ENCODE measurements around the gene LPP.
"Not testable (repeated sequence)": the region's sequence is repeated elsewhere in the genome, so short reads cannot be mapped to it uniquely, and the experiment has no call there.

The LPP gene

DNA sequence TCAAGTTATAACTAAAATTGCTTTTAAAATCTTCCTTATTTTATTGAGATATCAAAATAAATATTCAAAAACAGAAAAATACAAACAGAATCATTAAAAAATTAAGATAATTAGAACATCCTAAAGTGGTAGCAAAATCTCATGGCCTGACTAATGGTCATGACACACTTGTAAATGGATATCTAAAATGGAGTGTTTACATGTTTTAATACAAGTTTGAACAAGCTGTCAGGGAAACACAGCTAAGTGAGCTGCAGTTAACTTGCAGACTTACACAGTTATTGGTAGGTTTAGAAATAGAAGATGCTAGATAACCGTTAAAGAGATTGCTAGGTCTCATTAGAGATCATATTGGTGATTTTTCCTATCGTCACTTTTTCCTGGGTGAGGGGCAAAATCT lies 242.3 kb downstream of the LPP start:
- no peak for DNase-seq (ENCODE audit: low read depth in 1 of 2, low spot score in 1 of 2)

DNA sequence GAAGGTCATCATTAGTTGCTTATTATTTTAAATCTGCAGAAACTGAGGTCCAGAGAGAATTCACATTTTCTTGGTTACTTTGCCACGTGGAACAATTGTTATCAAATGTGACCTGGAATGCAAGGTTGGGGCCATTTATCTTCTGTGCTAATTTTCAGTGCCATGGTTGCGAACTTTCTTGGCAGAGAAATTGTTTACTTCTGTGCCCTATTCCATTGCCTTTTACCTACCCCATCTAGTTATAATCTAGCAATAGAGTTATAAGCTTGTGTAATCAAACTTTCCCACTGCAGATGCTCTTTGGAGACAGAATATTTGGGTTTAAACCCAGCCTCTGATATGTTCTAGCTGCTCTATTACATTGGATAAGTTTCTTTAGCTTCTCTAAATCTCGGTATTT lies 242.9 kb downstream of the LPP start:
- no peak for DNase-seq (ENCODE audit: low read depth in 1 of 2, low spot score in 1 of 2)

DNA sequence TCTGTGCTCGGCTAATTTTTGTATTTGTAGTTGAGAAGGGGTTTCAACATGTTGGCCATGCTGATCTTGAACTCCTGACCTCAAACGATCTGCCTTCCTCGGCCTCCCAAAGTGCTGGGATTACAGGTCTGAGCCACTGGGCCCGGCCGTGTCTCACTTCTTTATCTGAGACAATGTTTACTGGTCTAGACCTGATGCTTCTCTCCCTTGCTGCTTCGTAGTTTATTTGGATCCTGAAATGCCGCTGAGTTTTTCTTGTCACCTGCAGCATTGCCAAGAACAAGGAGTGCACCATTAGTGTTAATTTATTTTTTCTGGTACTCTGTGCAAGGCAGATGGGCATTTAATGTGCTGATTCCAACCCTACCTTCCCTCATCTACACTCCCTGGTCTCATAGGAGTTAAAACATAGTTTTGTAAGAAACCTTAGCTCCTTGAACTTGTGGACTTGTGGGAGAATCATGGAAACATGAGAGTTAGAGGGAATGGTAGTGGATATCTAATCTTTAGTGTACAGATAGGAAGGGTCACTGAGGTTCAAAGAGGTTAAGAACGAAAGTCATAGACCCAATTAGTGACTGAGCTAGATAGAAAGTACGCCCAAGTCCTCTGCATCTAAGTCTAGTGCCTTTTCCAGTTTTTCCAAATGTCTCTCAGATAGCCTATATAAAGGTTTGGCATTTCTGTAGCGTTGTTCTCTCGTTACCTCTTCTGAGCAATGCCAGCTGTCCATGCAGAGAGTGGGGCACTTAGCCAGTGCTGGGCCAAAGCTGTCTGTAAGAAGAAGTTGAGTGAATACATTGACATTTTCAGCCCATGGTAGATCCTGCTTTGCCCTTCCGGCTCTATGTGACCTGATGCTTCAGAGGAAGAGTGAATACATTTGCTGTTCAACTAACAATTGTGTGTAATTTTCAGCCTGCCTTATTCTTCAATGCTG lies 244.1 kb downstream of the LPP start:
- DNase-seq (ENCODE audit: low read depth in 1 of 2, low spot score in 1 of 2) = no peak

DNA sequence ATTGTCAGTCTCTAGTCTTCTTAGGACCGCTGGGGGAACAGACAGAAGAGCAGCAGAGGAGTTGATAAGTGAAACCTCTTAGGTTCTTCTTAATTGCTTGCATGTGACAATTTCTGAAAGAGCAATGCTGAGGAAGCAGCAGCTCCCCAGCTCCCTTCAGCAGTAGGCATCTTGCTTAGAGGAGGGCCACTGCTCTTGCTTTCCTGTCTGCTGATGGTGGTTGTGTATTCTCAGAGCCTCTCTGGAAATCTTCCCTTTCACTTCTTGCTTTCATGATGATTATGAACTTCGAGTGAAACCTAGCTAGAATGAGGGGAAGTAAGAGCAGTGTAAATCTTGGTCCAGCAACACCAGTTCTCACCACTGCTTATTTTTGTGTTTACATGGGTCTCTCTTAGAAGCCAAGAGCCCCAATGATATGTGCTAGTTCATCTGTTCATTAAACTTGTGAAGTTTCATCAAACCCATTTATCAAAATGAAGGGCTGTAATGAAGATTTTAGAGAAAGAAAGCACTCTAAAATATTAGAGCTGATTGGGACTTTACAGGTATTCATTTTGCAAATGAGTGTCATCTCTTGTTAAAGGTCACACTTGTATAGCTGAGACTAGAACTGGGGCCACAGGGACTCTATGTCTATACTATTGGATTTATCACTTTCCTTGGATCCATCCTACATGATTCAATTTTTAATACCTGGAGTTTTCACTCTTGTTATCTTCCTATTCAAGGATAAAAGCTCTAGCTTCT lies 246.7 kb downstream of the LPP start:
- DNase-seq (ENCODE audit: low read depth in 1 of 2, low spot score in 1 of 2) = no peak

DNA sequence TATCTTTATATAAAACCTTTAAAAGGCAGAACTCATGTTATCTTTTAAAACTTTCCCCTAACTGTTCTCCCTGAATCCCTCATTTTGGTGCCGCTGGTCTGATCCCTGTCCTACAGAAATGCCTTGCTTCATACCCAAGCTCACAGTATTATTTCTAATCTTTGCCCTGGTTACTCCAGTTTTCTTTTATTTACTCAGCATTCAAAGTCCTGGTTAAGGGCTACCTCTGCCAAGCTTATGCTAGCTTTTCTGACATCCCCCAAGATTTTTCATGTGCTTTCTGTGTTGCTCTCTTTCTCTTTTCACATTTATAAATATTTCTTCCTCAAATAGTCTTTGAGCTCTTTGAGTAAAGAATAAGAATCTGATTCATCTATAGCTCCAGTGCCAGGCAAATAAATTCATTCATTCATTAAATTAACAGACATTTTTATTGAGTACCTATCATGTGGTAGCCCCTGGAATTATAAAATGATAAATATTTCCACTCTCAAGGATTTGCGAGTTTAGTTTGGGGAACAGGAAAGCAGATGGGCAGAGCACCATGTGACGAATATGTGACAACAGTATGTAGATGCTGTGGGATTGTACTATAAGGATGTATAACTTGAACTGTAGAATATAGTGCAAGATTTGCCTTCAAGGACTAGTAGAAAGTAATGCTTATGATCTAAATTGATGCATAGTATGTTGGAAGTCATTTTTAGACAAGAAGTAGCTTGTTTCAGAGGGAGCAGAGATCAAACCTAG lies 247.5 kb downstream of the LPP start:
- no peak for DNase-seq (ENCODE audit: low read depth in 1 of 2, low spot score in 1 of 2)

DNA sequence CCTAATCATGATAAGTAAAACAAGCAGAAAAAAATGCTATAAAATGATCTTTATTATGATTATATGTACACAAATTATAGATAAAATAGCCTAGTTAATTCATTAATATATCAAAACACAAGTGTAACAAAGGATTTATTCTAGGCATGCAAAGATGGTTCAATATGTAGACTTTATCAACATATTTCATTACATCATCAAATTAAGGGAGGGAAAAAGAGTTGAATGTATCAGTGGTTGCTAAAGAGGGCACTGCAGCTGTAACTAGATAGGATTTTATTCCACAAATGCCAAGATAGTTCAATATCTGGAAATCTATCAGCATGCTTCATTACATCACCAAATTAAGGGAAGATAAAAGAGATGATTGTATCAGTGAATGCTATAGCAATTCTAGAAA lies 248.3 kb downstream of the LPP start:
- DNase-seq (ENCODE audit: low read depth in 1 of 2, low spot score in 1 of 2) = no peak

DNA sequence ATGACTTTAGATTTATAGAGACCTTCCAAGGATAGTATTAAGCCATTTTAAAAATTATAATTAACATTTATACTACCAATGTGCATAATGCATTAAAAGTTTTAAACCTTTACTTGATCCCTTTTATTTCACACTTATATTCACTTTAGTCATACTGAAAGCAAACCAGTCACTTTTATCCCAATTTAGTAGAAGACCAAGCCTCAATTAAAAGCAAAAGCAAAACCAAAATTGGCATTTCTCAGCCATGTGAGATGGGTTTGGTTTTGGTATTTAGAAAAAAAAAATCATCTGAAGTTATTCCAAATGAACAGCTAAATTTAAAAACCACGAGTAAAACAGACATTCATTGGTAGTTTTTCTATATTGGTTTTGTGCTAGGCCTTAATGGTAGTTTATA lies 249.4 kb downstream of the LPP start:
- no peak for DNase-seq (ENCODE audit: low read depth in 1 of 2, low spot score in 1 of 2)

DNA sequence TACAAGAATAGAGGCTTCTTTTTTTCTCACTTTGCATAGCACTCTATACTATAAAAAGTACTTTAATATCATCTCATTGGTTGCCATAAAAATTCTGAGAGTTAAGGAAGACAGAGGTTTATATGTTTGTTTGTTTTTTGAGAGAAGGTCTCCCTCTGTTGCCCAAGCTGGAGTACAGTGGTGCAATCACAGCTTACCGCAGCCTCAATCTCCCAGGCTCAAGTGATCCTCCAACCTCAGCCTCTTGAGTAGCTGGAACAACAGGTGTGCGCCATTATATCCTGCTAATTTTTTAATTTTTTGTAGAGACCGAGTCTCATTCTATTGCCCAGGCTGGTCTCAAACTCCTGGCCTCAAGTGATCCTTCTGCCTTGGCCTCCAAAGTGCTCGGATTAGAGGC lies 250.2 kb downstream of the LPP start:
- no peak for DNase-seq (ENCODE audit: low read depth in 1 of 2, low spot score in 1 of 2)

DNA sequence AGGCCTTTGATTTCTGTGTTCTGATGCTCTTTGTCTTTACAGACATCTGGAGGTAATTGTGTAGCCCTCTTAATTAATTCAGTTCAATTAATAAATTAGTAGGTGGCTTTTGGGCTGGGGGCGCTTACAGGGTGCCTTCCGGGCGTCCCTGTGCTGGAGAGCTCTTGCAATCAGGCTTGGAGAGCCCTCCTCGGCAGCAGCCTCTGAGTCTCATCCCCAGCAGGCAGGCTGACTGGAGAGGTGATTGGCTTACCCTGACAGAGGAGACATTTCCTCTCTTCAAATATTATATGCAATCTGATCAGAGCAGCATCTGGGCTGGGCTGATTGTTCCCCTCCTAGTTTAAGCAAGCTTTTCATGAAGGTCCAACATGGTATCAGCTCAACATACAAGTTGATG lies 250.7 kb downstream of the LPP start:
- no peak for DNase-seq (ENCODE audit: low read depth in 1 of 2, low spot score in 1 of 2)

DNA sequence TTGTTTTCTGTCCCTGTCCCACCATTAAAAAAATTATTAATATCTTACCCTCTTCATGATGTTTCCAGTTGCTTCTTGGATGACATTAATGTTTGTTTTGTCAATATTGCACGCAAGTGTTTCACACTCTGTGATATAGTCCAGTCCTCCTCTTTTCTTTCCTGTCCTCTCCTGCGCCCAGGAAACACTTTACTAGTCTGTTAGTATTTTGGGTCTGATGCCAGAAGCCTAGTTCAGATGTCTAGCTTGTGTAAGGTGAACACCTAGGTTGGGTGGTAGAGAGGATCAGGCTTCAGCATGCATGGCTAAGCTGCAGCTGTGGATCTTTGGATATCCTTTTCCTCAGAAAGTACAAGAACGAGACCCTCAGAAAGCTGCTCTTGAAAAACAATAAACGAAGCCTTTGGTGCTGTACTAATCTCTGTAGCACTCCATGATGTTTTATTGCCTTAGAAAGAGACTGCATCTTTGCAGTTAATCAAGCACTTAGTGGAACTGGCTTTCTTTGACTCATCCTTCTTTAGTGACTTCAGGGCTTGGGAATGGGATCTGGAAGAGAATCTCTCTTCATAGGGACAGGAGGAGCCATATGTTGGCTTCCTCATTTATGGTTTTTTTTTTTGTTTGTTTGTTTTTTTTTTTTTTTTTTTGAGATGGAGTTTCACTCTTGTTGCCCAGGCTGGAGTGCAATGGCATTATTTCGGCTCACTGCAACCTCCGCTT lies 253.4 kb downstream of the LPP start:
- DNase-seq (ENCODE audit: low read depth in 1 of 2, low spot score in 1 of 2) = no peak

DNA sequence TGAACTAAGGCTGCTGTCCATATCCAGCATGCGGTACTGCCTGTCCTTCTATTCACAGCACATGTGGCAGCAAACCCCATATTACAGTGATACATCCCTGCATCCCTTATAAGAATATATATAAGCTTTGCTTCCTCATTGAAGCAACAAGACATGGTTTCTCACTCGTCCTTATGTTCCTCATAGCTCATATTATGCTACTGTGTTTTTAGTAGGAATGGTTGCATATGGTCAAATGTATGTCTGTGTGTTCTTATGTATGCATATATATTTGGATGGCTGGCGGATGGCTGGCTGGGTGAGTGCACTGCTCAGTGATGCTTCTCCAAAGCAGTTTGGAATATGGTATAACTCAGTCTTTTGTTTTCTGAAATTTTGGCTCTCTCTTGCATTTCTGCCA lies 254.9 kb downstream of the LPP start:
- no peak for DNase-seq (ENCODE audit: low read depth in 1 of 2, low spot score in 1 of 2)

DNA sequence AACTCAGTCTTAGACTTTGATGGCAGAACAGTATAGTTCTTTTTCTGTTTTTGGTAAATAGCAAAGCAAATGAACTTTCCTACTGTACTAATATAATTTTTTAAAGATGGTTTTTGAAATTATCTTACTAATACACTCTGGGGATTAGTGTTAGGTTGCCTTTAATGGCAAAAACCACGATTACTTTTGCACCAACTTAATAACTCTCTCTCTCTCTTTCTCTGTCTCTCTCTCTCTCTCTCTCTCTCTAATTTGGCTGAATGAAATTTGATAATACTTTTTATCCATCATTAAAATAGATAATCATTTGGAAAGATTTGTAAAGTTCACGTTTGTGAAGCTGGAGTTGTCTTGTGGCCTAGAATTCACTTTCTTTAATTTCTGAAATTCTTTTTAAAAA lies 257.8 kb downstream of the LPP start:
- DNase-seq (ENCODE audit: low read depth in 1 of 2, low spot score in 1 of 2) = no peak

DNA sequence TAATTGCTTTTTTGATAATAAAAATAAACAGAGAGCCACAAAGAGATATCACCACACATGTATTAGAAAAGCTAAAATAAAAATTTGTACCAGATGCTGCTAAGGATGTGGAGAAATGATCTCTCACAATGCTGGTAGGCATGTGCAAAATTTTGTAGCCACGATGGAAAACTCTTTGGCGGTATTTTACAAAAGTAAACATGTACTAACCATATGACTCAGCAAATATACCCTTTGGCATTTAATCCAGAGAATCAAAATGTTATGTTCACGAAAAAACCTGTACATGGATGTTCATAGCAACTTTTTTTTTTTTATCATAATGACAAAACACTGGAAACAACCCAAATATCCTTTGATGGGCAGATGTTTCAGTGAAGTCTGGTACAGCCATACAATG lies 261.2 kb downstream of the LPP start:
- no peak for DNase-seq (ENCODE audit: low read depth in 1 of 2, low spot score in 1 of 2)

DNA sequence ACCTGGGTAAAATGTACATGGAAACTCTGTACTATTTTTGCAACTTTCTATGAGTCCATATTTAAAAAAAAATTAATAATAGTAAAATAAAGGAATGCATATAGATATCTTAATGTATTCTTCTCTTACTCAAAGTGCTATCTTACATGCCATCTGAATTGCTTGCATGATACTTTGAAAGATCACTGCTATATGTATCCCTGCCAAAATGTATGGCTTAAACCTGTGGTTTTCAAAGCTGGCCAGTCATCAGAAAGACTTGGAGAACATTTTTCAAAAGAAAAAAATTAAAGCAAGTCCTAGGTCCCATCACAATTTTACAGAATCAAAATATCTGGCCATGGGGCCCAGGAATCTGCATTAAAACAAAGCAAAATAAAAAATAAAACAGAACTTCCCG lies 262.1 kb downstream of the LPP start:
- no peak for DNase-seq (ENCODE audit: low read depth in 1 of 2, low spot score in 1 of 2)

DNA sequence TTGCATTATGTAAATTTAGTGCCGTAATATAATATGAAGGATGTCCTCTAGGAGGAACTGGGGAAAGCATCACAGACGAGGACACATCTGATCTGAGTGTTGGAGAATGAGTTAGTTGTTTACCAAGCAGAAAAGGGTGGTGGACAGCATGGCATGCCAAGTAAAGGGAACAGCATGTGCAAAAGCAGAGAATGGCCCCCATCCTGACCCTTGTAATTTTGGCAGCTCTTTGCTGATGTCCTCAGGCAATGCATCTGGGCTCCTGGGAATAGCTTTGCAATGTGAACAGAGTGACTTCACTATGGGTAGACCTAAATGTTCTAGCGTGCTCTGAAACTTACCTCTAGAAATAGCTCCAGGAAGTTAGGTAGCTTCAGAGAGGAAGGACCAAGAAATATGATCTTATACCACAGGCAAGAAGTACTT lies 263.3 kb downstream of the LPP start:
- DNase-seq (ENCODE audit: low read depth in 1 of 2, low spot score in 1 of 2) = no peak

DNA sequence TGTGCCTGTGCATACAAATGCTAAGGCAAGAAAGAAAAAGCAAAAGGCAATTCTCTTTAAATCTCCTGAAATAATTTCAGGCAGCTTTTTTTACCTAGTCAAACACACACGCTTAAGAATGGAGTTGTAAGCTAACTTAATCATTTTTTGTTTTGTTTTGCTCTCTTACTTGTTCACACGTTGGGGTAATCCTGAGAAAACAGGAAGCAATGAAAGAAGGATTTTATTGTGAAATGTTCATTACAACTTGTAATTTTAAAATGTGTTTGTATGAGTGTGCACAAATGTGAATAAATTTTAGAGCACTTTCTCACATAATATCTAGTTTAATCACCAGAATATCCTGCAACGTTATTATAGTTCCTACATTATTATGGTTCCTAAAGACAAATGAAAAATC lies 263.8 kb downstream of the LPP start:
- no peak for DNase-seq (ENCODE audit: low read depth in 1 of 2, low spot score in 1 of 2)

DNA sequence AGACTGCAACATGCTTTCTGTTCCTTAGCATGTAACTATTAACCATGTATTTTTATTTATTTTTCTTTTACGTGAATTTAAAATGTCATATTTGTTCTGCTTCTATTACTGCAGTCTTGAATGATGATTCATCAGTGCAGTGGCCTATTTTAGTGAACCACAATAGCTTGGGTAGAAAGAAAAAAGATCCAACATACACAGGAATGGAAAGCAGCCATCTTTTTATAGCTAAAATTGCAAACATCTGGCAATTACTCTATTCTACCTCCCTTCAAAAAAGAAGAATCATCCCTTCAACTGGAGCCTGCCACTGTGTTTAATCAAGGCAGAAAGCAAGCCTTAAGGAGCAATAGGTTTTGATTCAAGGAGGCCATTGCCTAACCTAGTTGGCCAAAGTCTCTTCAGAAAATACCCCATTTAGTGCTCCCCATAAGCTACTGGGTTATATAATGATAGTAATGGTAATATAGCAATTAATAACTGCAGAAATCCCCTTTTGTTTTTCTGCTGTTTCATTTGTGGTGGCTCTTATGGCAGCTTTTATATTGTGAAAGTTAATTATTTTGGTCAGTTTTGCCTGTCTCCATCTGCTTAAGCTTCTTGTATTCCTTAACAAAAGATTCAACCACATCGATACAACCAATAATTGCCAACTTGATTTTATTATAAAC lies 267.3 kb downstream of the LPP start:
- DNase-seq (ENCODE audit: low read depth in 1 of 2, low spot score in 1 of 2) = no peak

DNA sequence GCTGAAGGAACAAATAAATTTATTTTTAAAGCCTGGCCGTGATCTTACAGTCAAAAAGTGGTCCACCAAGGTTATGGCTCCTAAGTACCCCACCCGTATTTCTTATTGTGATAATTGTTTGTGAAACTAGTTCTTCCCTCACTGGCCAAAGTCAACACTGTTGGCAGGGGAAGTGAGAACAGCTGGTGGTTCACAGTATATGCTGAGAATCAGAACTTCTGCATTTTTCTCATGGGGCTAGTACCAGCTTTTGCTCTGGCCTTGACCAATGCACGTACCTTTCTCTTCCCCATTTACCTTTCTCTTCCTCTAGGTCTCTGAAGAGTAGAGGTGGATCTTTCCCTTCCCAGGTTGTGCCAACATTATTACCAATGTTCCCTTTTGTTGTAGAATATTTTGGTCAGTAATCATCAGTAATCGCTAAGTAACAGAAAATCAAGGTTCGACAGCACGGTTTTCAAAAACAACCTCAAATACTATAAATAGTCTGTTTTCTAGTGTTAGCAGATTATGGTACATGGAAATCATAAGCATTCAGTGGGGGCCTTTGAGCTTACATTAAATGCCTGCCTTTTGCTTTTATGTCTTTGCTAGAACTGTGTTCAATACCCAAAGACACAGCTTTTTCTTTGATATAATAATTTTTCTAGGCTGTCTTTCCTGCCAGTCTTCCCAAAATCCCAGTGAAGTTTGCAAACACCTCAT lies 268.0 kb downstream of the LPP start:
- no peak for DNase-seq (ENCODE audit: low read depth in 1 of 2, low spot score in 1 of 2)

DNA sequence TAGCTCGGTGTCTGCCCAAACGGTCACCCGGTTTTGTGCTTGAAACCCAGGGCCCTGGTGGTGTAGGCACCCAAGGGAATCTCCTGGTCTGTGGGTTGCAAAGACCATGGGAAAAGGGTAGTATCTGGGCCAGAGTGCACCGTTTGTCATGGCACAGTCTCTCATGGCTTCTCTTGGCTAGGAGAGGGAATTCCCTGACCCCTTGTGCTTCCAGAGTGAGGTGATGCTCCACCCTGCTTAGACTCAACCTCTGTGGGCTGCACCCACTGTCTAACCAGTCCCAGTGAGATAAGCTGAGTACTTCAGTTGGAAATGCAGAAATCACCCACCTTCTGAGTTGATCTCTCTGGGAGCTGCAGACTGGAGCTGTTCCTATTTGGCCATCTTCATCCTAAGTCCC lies 274.0 kb downstream of the LPP start:
- not testable (repeated sequence) for DNase-seq (ENCODE audit: low read depth in 1 of 2, low spot score in 1 of 2)

DNA sequence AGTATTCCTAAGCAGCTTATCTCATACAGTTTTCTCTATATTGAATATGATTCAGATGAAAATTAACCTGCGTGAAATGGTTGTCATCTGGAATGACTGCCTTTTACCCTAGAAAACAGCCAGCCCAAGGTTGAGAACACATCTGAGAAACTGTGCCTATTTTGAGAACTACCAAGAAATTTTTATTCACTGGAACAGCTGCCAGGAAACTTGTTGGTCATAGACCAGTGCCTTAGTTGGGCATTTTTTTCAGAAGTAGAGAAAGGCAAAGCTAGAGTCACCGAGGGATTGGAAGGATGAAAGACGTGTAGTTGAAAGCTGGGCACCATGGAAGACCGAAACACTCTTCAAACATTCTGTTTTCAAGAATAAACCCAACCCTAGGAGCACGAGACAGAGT lies 277.1 kb downstream of the LPP start:
- no peak for DNase-seq (ENCODE audit: low read depth in 1 of 2, low spot score in 1 of 2)

All from stimulated activated CD4-positive, alpha-beta T cell treated with anti-CD3 and anti-CD28 coated beads, Interleukin-15, amount 100 ng/mL, for 1 hour (primary cell).